AG09309 (cell line): Measurements from ENCODE around the gene ANO9.
"Not testable (repeated sequence)": the region's sequence is repeated elsewhere in the genome, so short reads cannot be mapped to it uniquely, and the experiment has no call there.

Experiments
- DNase-seq: peaks from one replicate; pipeline ENCODE4 v3.0.0-alpha.2; 2010; ENCODE audit warnings: low read depth
- H3K4me3 ChIP-seq: 2 replicates; pipeline ENCODE4 v1.5.1; 2011; ENCODE audit warnings: mild to moderate bottlenecking, low read depth, low read length, moderate library complexity; ENCODE audit not compliant: control insufficient read depth
- TF ChIP-seq, protein P1 (sequence below): IDR thresholded peaks from 2 replicates; pipeline ENCODE4 v1.5.1; 2011; ENCODE audit warnings: mild to moderate bottlenecking, low read depth, low read length, inconsistent platforms; ENCODE audit not compliant: insufficient read depth, control insufficient read depth; ENCODE audit errors: missing control alignments

The ANO9 gene

DNA sequence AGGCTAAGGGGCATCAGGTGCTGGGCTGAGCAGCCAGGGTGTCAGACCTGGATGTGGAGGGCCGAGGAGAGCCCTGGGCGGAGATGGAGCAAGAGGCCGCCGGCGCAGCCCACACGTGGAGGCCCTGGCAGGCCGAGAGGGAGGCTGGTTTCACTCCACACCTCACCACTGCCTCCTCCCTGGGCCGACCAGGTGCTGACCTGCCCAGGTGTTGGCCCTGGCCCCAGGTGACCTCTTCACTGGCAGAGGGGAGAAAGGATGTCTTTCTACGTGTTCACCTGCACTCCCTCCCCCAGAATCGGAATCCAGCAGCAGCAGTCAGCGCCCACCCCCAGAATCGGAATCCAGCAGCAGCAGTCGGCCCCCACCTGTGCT lies 781 bp downstream of the ANO9 start:
- TF ChIP-seq, protein P1, sequence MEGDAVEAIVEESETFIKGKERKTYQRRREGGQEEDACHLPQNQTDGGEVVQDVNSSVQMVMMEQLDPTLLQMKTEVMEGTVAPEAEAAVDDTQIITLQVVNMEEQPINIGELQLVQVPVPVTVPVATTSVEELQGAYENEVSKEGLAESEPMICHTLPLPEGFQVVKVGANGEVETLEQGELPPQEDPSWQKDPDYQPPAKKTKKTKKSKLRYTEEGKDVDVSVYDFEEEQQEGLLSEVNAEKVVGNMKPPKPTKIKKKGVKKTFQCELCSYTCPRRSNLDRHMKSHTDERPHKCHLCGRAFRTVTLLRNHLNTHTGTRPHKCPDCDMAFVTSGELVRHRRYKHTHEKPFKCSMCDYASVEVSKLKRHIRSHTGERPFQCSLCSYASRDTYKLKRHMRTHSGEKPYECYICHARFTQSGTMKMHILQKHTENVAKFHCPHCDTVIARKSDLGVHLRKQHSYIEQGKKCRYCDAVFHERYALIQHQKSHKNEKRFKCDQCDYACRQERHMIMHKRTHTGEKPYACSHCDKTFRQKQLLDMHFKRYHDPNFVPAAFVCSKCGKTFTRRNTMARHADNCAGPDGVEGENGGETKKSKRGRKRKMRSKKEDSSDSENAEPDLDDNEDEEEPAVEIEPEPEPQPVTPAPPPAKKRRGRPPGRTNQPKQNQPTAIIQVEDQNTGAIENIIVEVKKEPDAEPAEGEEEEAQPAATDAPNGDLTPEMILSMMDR, result no peak
- DNase-seq, result no peak
- H3K4me3 ChIP-seq, result no peak overlapping the region

DNA sequence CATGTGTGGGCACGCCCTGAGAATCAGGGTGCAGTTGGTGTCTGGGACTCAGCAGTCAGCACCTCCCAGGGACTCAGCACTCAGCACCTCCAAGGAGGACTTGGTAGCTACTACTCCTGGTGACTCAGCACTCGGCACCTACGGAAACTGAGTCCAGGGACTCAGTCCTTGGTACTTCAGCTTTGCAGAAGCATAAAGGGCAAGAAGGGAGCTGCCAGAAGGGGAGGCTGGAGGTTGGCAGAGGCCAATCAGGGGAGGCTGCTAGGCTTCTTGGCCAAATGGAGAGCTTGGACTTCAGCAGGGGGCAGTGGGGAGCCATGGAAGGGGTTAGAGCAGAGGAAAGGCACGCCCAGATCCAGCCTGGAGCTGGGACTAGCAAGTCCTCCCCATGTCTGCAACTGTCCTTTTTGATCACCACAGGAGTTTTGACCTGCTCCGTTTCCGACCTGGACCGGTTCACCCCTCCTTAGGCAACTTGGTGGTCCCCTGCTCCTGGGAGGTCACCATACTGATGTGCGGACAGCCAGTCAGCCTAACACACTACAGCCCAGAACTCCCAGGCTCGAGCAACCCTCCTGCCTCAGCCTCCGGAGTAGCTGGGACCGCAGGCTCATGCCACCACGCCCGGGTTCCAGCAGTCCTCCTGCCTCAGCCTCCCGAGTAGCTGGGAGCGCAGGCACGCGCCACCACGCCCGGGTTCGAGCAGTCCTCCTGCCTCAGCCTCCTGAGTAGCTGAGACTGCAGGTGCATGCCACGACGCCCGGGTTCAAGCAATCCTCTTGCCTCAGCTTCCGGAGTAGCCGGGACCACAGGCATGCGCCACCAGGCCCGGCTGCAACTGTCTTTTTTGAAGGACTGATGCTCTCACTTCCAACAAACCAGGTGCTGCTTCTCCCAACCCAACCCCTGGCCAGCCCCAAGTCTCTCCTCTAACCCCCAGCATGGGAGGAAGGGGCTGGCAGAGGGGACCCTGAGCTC lies 1.5 kb downstream of the ANO9 start:
- H3K4me3 ChIP-seq, result no peak overlapping the region
- DNase-seq, result no peak
- TF ChIP-seq, protein P1, result peak; percentile 19

DNA sequence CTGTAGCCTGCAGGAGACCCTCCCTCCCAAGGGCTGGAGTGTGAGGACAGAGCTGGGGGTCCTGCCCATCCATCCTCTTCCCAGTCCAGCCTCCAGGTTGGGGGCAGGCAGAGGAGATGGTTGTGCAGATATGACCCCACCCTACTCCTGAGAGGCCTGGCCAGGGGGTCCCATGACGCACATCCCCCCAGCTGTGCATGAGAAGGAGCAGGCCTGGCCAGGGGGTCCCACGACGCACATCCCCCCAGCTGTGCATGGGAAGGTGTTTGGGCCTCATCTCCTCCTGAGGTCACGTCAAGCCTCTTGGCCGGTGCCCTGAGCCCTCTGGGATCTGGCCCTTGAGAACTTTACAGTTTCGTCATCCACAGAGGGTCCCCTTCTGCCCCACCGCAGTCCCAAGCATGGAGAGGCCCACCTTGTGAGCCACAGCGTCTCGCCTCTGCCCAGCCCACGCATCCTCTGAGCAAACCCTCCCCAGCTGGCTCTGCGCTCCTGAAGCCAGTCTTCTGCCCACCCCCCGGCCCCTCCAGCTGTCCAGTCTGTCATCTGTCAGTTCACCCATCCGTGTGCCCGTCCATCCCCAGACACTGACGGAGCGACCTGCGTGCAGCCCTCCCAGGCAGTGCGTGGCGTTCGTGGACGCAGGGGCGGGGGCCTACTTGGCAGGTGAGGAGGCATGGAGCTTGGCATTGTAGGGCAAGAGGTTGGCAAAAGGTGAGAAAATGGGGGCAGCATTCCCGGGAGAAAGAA lies 2.3 kb downstream of the ANO9 start:
- TF ChIP-seq, protein P1, result no peak
- DNase-seq, result no peak
- H3K4me3 ChIP-seq, result no peak overlapping the region

DNA sequence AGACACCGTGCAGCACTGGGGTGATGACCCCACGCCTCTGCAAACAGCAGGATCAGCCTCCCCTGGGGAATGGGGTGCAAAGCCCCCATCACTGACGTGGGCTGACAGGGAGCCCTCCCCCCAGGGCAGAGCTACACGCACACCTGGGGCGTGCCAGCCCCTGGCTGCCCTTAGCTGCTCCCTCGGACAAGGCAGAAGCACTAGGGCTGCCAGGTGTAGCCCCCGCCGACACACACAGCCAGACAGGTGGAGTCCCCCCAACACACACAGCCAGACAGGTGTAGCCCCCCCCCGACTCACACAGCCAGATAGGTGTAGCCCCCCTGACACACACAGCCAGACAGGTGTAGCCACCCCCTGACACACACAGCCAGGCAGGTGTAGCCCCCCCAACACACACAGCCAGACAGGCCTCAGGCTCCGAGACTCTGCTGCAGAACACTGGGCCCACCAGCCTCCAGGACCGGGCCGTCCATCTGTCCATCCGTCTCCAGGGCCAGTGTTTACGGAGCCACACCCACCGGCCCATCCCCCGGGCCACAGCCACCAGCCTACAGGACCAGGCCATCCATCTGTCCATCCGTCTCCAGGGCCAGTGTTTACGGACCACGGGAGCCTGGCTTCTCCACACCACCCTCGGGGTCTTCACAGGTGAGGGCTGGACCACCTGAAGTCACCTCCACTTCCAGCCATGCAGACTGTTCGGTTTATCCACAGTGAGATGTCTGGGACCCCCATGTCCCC lies 3.5 kb downstream of the ANO9 start:
- no peak for DNase-seq
- H3K4me3 ChIP-seq, result no peak overlapping the region
- TF ChIP-seq, protein P1, result no peak

DNA sequence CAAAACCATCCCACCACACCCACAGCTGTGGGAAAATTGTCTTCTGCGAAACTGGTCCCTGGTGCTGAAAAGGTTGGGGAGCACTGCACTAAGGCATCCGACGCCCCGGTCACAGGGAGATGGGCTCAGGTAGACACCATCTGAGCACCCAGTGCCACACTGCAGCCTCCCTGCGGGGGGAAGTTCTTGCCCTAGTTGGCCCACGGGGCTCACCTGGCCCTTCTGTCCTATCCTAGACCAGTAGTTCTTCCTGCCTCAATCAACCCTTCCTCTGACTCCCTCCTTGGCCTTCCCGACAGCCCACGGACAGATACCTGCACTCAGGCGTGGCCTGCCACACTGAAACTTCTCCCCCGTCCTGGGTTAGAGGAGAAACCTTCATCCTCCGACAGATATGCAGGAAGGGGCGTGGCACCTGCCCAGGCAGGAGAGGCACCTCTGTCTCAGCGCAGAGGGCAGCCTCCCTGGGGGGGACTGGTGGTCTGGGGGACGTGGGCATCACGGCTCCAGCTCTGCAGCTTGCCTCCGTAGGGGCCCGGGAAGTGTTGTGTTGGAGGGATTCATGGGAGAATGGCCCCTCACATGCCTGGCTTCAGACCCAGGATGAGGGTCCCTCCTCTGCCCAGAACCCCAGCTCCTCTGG lies 4.5 kb downstream of the ANO9 start:
- DNase-seq, result no peak
- TF ChIP-seq, protein P1, result no peak
- H3K4me3 ChIP-seq, result no peak overlapping the region

DNA sequence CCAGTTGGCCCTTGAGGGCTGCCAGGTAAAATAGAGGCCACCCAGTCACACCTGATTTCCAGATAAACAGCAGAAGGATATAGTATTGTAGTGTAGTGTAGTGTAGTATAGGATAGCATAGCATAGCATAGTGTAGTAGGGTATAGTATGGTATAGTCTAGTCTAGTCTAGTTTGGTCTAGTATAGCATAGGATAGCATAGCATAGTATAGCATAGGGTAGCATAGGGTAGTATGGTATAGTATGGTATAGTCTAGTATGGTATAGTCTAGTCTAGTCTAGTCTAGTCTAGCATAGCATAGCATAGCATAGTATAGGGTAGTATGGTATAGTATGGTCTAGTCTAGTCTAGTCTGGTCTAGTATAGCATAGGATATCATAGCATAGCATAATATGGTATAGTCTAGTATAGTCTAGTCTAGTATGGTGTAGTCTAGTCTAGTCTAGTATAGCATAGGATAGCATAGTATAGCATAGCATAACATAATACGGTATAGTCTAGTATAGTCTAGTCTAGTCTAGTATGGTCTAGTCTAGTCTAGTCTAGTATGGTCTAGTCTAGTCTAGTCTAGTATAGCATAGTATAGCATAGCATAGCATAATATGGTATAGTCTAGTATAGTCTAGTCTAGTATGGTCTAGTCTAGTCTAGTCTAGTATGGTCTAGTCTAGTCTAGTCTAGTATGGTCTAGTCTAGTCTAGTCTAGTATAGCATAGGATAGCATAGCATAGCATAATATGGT lies 6.6 kb downstream of the ANO9 start:
- not testable (repeated sequence) for H3K4me3 ChIP-seq, DNase-seq
